Activated CD8-positive, alpha-beta memory T cell treated with anti-CD3 and anti-CD28 coated beads, Interleukin-2, amount 50 U/mL, for 1 hour (primary cell): ENCODE data around the gene PPP1R14C.

ENCODE experiments used
- DNase-seq: peaks from one replicate; pipeline ENCODE4 v3.0.0-alpha.2; 2020; ENCODE audit errors: extremely low read depth

The PPP1R14C gene

GRCh38 chr6:150195996-150196417 is 53.2 kb downstream of the PPP1R14C start:
- DNase-seq, result no peak

GRCh38 chr6:150196942-150197745 is 54.3 kb downstream of the PPP1R14C start:
- DNase-seq, result no peak

GRCh38 chr6:150198532-150198931 is 55.7 kb downstream of the PPP1R14C start:
- DNase-seq, result no peak

- no peak for DNase-seq
Measured at GRCh38 chr6:150199241-150199640, 56.4 kb downstream of the PPP1R14C start.

- DNase-seq, result no peak
Measured at GRCh38 chr6:150200428-150201100, 57.7 kb downstream of the PPP1R14C start.

GRCh38 chr6:150201285-150201684 is 58.4 kb downstream of the PPP1R14C start:
- no peak for DNase-seq

GRCh38 chr6:150201772-150202329 is 59.0 kb downstream of the PPP1R14C start:
- no peak for DNase-seq

- DNase-seq, result no peak
Measured at GRCh38 chr6:150202404-150202803, 59.6 kb downstream of the PPP1R14C start.

GRCh38 chr6:150202934-150203333 is 60.1 kb downstream of the PPP1R14C start:
- no peak for DNase-seq

- DNase-seq, result no peak
Measured at GRCh38 chr6:150203378-150203777, 60.5 kb downstream of the PPP1R14C start.

GRCh38 chr6:150203871-150204545 is 61.2 kb downstream of the PPP1R14C start:
- no peak for DNase-seq

GRCh38 chr6:150204705-150205472 is 62.0 kb downstream of the PPP1R14C start:
- no peak for DNase-seq

- no peak for DNase-seq
Measured at GRCh38 chr6:150207931-150208570, 65.2 kb downstream of the PPP1R14C start.

GRCh38 chr6:150208611-150209352 is 65.9 kb downstream of the PPP1R14C start:
- no peak for DNase-seq

- no peak for DNase-seq
Measured at GRCh38 chr6:150209415-150209814, 66.6 kb downstream of the PPP1R14C start.

- no peak for DNase-seq
Measured at GRCh38 chr6:150211700-150212511, 69.1 kb downstream of the PPP1R14C start.

- DNase-seq, result no peak
Measured at GRCh38 chr6:150212778-150213177, 69.9 kb downstream of the PPP1R14C start.

- no peak for DNase-seq
Measured at GRCh38 chr6:150213301-150213700, 70.5 kb downstream of the PPP1R14C start.

GRCh38 chr6:150214310-150214709 is 71.5 kb downstream of the PPP1R14C start:
- no peak for DNase-seq
